A549 treated with CpdA at 1 μM for 4 hours (cell line): Measurements from ENCODE around the gene REL. TPM values are rescaled to one million over a fixed set of nuclear protein-coding genes. Genes with fewer than 3 reads are reported as not detected.

ENCODE experiments used
- total RNA-seq: library from RNA; stranded (reverse); fragments of 200-300 nt; extraction: Qiagen RNA extraction; gene quantifications from 5 replicates; pipeline ENCODE4 v1.2.3, GENCODE V29; 2022; ENCODE audit warnings: low read depth

Gene REL
- total RNA-seq: 1.6 to 3.4 TPM (median 3.4 TPM) in 5 replicates

GRCh38 chr2:60881047-60881932, at the start of gene REL:
Gene REL (plus strand): TSS chr2:60881574. CDS start chr2:60881841, 267 bp downstream.

Other genes with a start within 250 kb of the REL start
- 7.9 to 10.7 TPM (median 8.6 TPM) in 5 replicates for gene PAPOLG, start 125.3 kb upstream of the REL start, total RNA-seq
- 15.4 to 17.5 TPM (median 16.6 TPM) in 5 replicates for gene PEX13, start 136.1 kb downstream of the REL start, total RNA-seq
- 2.5 to 4.0 TPM (median 2.6 TPM) in 5 replicates for gene PUS10, start 136.7 kb downstream of the REL start, total RNA-seq
- 9.8 to 14.4 TPM (median 12.1 TPM) in 5 replicates for gene SANBR, start 184.3 kb downstream of the REL start, total RNA-seq